ENCODE data around the gene PLCB4.

- TF ChIP-seq TAF1 (IDR thresholded peaks at IDR 0.05; ENCODE audit: borderline replicate concordance, insufficient read depth, low read length): no peak
- no peak for TF ChIP-seq POLR2AphosphoS5 (IDR thresholded peaks at IDR 0.05; ENCODE audit: low read depth, low read length)
- TF ChIP-seq, protein P1, sequence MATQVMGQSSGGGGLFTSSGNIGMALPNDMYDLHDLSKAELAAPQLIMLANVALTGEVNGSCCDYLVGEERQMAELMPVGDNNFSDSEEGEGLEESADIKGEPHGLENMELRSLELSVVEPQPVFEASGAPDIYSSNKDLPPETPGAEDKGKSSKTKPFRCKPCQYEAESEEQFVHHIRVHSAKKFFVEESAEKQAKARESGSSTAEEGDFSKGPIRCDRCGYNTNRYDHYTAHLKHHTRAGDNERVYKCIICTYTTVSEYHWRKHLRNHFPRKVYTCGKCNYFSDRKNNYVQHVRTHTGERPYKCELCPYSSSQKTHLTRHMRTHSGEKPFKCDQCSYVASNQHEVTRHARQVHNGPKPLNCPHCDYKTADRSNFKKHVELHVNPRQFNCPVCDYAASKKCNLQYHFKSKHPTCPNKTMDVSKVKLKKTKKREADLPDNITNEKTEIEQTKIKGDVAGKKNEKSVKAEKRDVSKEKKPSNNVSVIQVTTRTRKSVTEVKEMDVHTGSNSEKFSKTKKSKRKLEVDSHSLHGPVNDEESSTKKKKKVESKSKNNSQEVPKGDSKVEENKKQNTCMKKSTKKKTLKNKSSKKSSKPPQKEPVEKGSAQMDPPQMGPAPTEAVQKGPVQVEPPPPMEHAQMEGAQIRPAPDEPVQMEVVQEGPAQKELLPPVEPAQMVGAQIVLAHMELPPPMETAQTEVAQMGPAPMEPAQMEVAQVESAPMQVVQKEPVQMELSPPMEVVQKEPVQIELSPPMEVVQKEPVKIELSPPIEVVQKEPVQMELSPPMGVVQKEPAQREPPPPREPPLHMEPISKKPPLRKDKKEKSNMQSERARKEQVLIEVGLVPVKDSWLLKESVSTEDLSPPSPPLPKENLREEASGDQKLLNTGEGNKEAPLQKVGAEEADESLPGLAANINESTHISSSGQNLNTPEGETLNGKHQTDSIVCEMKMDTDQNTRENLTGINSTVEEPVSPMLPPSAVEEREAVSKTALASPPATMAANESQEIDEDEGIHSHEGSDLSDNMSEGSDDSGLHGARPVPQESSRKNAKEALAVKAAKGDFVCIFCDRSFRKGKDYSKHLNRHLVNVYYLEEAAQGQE (IDR thresholded peaks at IDR 0.05; ENCODE audit: insufficient read depth in 1 of 2, low read depth in 2 of 2, low read length in 2 of 2): no peak
Observed at GRCh38 chr20:9052136-9052535, 16.8 kb upstream of the PLCB4 start.

Data from PFSK-1 (cell line).